Endodermal cell (in vitro differentiated cells): ENCODE results near the gene RINL. TPM values are rescaled to one million over a fixed set of nuclear protein-coding genes. Genes with fewer than 3 reads are reported as not detected.
"Not testable (repeated sequence)": the region's sequence is repeated elsewhere in the genome, so short reads cannot be mapped to it uniquely, and the experiment has no call there.

Experiments used
- DNase-seq: peaks from one replicate; pipeline ENCODE4 v3.0.0-alpha.2; 2017
- H3K27ac ChIP-seq: 2 replicates; pipeline ENCODE4 v1.5.1; 2013; ENCODE audit warnings: mild to moderate bottlenecking, low read depth, low read length, moderate library complexity
- H3K27me3 ChIP-seq: 2 replicates; pipeline ENCODE4 v1.6.1; 2013; ENCODE audit warnings: mild to moderate bottlenecking, low read length, moderate library complexity; ENCODE audit not compliant: insufficient read depth, control insufficient read depth, poor library complexity, severe bottlenecking
- H3K36me3 ChIP-seq: 2 replicates; pipeline ENCODE4 v1.7.0; 2013; ENCODE audit warnings: mild to moderate bottlenecking, low read length, moderate library complexity; ENCODE audit not compliant: control insufficient read depth, insufficient read depth
- H3K4me1 ChIP-seq: one replicate; pipeline ENCODE4 v1.7.0; 2013; ENCODE audit warnings: low read length; ENCODE audit not compliant: control insufficient read depth, insufficient read depth
- H3K4me3 ChIP-seq: 2 replicates; pipeline ENCODE4 v1.5.1; 2013; ENCODE audit warnings: mild to moderate bottlenecking, low read length, moderate library complexity
- H3K9ac ChIP-seq: 2 replicates; pipeline ENCODE4 v1.6.1; 2013; ENCODE audit warnings: mild to moderate bottlenecking, low read length, moderate library complexity; ENCODE audit not compliant: poor library complexity, severe bottlenecking; ENCODE audit errors: extremely low read depth
- H3K9me3 ChIP-seq: 2 replicates; pipeline ENCODE4 v1.6.1; 2013; ENCODE audit warnings: mild to moderate bottlenecking, low read length, moderate library complexity; ENCODE audit not compliant: control insufficient read depth
- H3K27ac Mint-ChIP-seq: 2 replicates; pipeline ENCODE4 v1.8.0; 2020; ENCODE audit warnings: mixed read lengths
- H3K27me3 Mint-ChIP-seq: 2 replicates; pipeline ENCODE4 v1.8.0; 2021; ENCODE audit warnings: mild to moderate bottlenecking, mixed read lengths; ENCODE audit not compliant: insufficient read depth
- H3K36me3 Mint-ChIP-seq: 2 replicates; pipeline ENCODE4 v1.8.0; 2020; ENCODE audit warnings: low read depth, mixed read lengths
- H3K4me1 Mint-ChIP-seq: 2 replicates; pipeline ENCODE4 v1.8.0; 2020; ENCODE audit warnings: mixed read lengths
- H3K4me3 Mint-ChIP-seq: 2 replicates; pipeline ENCODE4 v1.8.0; 2020; ENCODE audit warnings: mild to moderate bottlenecking, moderate library complexity, mixed read lengths
- H3K9me3 Mint-ChIP-seq: 2 replicates; pipeline ENCODE4 v1.8.0; 2020; ENCODE audit warnings: mild to moderate bottlenecking, mixed read lengths
- CTCF ChIP-seq: fragments of 200-600 bp; sonication (generic); conservative IDR thresholded peaks from 2 replicates; pipeline ENCODE4 v1.5.0; 2021; ENCODE audit warnings: antibody characterized with exemption, mild to moderate bottlenecking
- WGBS, 2 experiments: methylation state at CpG; one replicate each; pipeline versions ENCODE4 v1.1.5 to v1.1.7; 2013; ENCODE audit warnings: missing lambda C conversion rate in 2 of 2, mixed read lengths in 1 of 2; ENCODE audit not compliant: insufficient coverage in 1 of 2, insufficient read length in 1 of 2; 5-methylcytosine and 5-hydroxymethylcytosine counted together
- total RNA-seq, 2 donors: library from RNA; stranded (reverse); fragmentation: NEBNext Ultra II Directional in 1 of 2; extraction: Animal tissue kit (Norgen Biotek cat#: 25700) in 1 of 2; gene quantifications; 2 replicates in 1 of 2; 3 replicates in 1 of 2; pipeline ENCODE4 v1.2.1, GENCODE V29; 2021

Gene RINL
- total RNA-seq, 2 donors from 2014 or later, result 4.8 to 6.7 TPM

- H3K9ac ChIP-seq, result no peak overlapping the region
- H3K4me3 ChIP-seq, result no peak overlapping the region
- H3K9me3 Mint-ChIP-seq, result no peaks in the 10 kb centered on the region
- H3K27ac ChIP-seq, result no peak overlapping the region
- no peaks in the 10 kb centered on the region for H3K27me3 Mint-ChIP-seq
- no peaks in the 10 kb centered on the region for H3K4me1 ChIP-seq
- no peaks in the 10 kb centered on the region for H3K9me3 ChIP-seq
- H3K4me1 Mint-ChIP-seq, result no peaks in the 10 kb centered on the region
- no peaks in the 10 kb centered on the region for H3K36me3 ChIP-seq
- TF ChIP-seq CTCF, result peak; percentile 32
- no peak overlapping the region for H3K4me3 Mint-ChIP-seq
- H3K36me3 Mint-ChIP-seq, result no peaks in the 10 kb centered on the region
- H3K27me3 ChIP-seq, result no peaks in the 10 kb centered on the region
- no peak for DNase-seq
- 86 to 89% methylated on average over 4 to 16 of the region's 16 CpGs for WGBS, 2 experiments
- H3K27ac Mint-ChIP-seq, result no peak overlapping the region
Observed at GRCh38 chr19:38878575-38879399, 712 bp upstream of the RINL start.

GRCh38 chr19:38875656-38876395 lies 2.2 kb downstream of the RINL start:
- Mint-ChIP-seq H3K27me3 (peaks cover 4% of the 10 kb centered on the region), H3K27ac (no peak overlapping the region), H3K4me1 (no peaks in the 10 kb centered on the region), H3K9me3 (no peaks in the 10 kb centered on the region), H3K36me3 (no peaks in the 10 kb centered on the region), H3K4me3 (no peak overlapping the region)
- DNase-seq, result no peak
- no peak overlapping the region for H3K27ac ChIP-seq
- no peak for TF ChIP-seq CTCF
- no peak overlapping the region for H3K9ac ChIP-seq
- no peaks in the 10 kb centered on the region for H3K4me1 ChIP-seq
- H3K4me3 ChIP-seq, result no peak overlapping the region
- H3K36me3 ChIP-seq, result no peaks in the 10 kb centered on the region
- 89 to 96% methylated on average over 5 to 6 of the region's 6 CpGs for WGBS, 2 experiments
- H3K9me3 ChIP-seq, result no peaks in the 10 kb centered on the region
- no peaks in the 10 kb centered on the region for H3K27me3 ChIP-seq

GRCh38 chr19:38873400-38873799 lies 4.7 kb downstream of the RINL start:
- not testable (repeated sequence) for H3K4me3 Mint-ChIP-seq, H3K36me3 Mint-ChIP-seq, H3K27ac Mint-ChIP-seq, H3K9me3 ChIP-seq, H3K4me3 ChIP-seq, H3K4me1 ChIP-seq, H3K9ac ChIP-seq, H3K9me3 Mint-ChIP-seq, H3K27ac ChIP-seq, H3K4me1 Mint-ChIP-seq, H3K27me3 ChIP-seq, DNase-seq, H3K36me3 ChIP-seq
- peaks cover 16% of the 10 kb centered on the region for H3K27me3 Mint-ChIP-seq
- 95 to 97% methylated on average over 10 of the region's 10 CpGs for WGBS, 2 experiments
